Ishikawa (cell line): ENCODE measurements around the gene TMX1.

ENCODE experiments used
- CEBPB ChIP-seq: IDR thresholded peaks from 2 replicates; pipeline ENCODE4 v1.6.1; 2012
- EGR1 ChIP-seq: IDR thresholded peaks from 2 replicates; pipeline ENCODE4 v1.6.1; 2012
- RAD21 ChIP-seq: IDR thresholded peaks from 2 replicates; pipeline ENCODE4 v1.6.1; 2012; ENCODE audit warnings: low read depth
- TEAD4 ChIP-seq: IDR thresholded peaks from 2 replicates; pipeline ENCODE4 v1.6.1; 2012
- TF ChIP-seq, protein P1 (sequence below): IDR thresholded peaks from 2 replicates; pipeline ENCODE4 v1.6.1; 2012
- TF ChIP-seq, protein P2 (sequence below): IDR thresholded peaks from 2 replicates; pipeline ENCODE4 v1.6.1; 2012; ENCODE audit warnings: low read depth, mild to moderate bottlenecking

DNA sequence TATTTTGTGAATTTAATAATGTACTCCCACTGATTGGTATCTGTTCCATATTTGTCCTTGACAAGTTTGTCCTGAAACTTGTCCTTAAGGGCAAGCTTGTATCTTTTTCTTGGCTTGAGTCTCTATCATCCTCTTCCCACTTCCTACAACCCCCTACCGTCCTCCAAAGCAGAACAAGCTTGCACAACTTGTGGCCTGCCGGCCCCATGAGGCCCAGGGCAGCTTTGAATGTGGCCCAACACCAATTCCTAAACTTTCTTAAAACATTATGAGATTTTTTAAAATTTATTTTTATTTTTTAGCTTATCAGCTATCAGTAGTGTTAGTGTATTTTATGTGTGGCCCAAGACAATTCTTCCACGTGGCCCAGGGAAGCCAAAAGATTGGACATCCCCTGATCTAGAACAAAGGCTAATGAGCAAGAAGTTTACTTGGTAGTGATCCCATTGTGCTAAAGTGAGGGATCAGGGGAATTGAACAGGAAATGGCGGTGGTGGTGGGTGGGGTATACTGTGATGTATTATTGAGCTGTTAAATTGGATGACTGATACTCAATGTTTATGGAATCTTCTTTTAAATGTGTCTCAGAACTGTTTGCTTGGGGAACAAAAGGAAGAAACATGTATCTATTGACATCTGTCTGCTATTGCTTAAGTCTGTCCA is 37.8 kb downstream of the TMX1 start:
- TF ChIP-seq, protein P1, sequence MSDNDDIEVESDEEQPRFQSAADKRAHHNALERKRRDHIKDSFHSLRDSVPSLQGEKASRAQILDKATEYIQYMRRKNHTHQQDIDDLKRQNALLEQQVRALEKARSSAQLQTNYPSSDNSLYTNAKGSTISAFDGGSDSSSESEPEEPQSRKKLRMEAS = no peak
- no peak for TF ChIP-seq EGR1
- TF ChIP-seq RAD21 = no peak
- TF ChIP-seq, protein P2, sequence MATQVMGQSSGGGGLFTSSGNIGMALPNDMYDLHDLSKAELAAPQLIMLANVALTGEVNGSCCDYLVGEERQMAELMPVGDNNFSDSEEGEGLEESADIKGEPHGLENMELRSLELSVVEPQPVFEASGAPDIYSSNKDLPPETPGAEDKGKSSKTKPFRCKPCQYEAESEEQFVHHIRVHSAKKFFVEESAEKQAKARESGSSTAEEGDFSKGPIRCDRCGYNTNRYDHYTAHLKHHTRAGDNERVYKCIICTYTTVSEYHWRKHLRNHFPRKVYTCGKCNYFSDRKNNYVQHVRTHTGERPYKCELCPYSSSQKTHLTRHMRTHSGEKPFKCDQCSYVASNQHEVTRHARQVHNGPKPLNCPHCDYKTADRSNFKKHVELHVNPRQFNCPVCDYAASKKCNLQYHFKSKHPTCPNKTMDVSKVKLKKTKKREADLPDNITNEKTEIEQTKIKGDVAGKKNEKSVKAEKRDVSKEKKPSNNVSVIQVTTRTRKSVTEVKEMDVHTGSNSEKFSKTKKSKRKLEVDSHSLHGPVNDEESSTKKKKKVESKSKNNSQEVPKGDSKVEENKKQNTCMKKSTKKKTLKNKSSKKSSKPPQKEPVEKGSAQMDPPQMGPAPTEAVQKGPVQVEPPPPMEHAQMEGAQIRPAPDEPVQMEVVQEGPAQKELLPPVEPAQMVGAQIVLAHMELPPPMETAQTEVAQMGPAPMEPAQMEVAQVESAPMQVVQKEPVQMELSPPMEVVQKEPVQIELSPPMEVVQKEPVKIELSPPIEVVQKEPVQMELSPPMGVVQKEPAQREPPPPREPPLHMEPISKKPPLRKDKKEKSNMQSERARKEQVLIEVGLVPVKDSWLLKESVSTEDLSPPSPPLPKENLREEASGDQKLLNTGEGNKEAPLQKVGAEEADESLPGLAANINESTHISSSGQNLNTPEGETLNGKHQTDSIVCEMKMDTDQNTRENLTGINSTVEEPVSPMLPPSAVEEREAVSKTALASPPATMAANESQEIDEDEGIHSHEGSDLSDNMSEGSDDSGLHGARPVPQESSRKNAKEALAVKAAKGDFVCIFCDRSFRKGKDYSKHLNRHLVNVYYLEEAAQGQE = no peak
- no peak for TF ChIP-seq CEBPB
- TF ChIP-seq TEAD4 = no peak
